ENCODE results near the gene FHIP2A. TPM values are rescaled to one million over a fixed set of nuclear protein-coding genes. Genes with fewer than 3 reads are reported as not detected.

Gene FHIP2A
- polyA plus RNA-seq, 1 donor (not counting 4 experiments of a cell fraction or from before 2014, with no cell fraction given), result 14.9 TPM

DNA sequence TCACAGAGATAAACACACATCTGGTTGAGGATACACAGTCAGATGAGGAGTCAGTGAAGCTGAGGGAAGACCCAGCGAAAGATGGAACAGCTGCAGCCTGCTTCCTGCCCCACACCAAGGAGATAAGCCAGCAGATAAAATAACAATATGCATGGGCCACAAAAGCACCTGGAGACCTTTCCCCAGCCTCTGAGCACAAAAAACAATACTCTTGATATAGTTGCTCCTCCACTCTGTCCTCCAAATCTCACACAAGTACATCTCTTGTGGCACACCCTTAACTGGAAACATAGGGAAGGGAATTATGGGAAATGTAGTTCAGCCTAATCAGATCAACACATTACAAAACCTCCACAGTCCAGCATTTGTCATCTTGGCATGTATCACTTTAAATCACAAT lies 9.7 kb upstream of the FHIP2A start:
- Histone ChIP-seq H3K36me3 (ENCODE audit: control insufficient read depth in 2 of 2, extremely low read depth in 1 of 2, insufficient read depth in 2 of 2, low read length in 2 of 2) (no peaks in the 10 kb centered on the region), H3K4me3 (ENCODE audit: control insufficient read depth in 2 of 3, extremely low read depth in 1 of 3, insufficient read depth in 2 of 3, low read depth in 1 of 3, low read length in 3 of 3) (no peak overlapping the region), H3K4me2 (ENCODE audit: control insufficient read depth, extremely low read depth, insufficient read depth, low read depth, low read length) (no peak overlapping the region), H3K27me3 (ENCODE audit: control insufficient read depth, extremely low read depth, insufficient read depth, low read length) (no peaks in the 10 kb centered on the region), H3K27ac (ENCODE audit: control insufficient read depth, insufficient read depth, low read length) (no peak overlapping the region), H3K9ac (ENCODE audit: control insufficient read depth, extremely low read depth, insufficient read depth, low read length) (no peak overlapping the region), H2AFZ (ENCODE audit: control insufficient read depth, low read length) (no peak overlapping the region), H3K4me1 (ENCODE audit: control insufficient read depth, extremely low read depth, insufficient read depth, low read length) (no peaks in the 10 kb centered on the region), H3K79me2 (ENCODE audit: control insufficient read depth, insufficient read depth, low read length) (no peaks in the 10 kb centered on the region), H3K9me3 (ENCODE audit: control insufficient read depth, low read depth, low read length) (no peaks in the 10 kb centered on the region), H4K20me1 (ENCODE audit: control insufficient read depth, extremely low read depth, insufficient read depth, low read length) (no peaks in the 10 kb centered on the region), H3K9me1 (ENCODE audit: control insufficient read depth, extremely low read depth, insufficient read depth, low read length) (no peaks in the 10 kb centered on the region)
- TF ChIP-seq EZH2 (IDR thresholded peaks at IDR 0.05; ENCODE audit: low read length), result no peak
- TF ChIP-seq, protein P1, sequence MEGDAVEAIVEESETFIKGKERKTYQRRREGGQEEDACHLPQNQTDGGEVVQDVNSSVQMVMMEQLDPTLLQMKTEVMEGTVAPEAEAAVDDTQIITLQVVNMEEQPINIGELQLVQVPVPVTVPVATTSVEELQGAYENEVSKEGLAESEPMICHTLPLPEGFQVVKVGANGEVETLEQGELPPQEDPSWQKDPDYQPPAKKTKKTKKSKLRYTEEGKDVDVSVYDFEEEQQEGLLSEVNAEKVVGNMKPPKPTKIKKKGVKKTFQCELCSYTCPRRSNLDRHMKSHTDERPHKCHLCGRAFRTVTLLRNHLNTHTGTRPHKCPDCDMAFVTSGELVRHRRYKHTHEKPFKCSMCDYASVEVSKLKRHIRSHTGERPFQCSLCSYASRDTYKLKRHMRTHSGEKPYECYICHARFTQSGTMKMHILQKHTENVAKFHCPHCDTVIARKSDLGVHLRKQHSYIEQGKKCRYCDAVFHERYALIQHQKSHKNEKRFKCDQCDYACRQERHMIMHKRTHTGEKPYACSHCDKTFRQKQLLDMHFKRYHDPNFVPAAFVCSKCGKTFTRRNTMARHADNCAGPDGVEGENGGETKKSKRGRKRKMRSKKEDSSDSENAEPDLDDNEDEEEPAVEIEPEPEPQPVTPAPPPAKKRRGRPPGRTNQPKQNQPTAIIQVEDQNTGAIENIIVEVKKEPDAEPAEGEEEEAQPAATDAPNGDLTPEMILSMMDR (optimal IDR thresholded peaks at IDR 0.05 in 1 of 3, IDR thresholded peaks at IDR 0.05 in 1 of 3, conservative IDR thresholded peaks at IDR 0.05 in 1 of 3; ENCODE audit: extremely low read depth in 1 of 3, insufficient read depth in 2 of 3, low read length in 3 of 3), result no peak
- dilution Hi-C loops (cut with MboI; ENCODE audit: extremely low pct_ligation_motif_present, low sequenced_read_pairs), result no loop called here
- no peak for DNase-seq (ENCODE audit: low read depth, low spot score)
- FAIRE-seq, result no peak

DNA sequence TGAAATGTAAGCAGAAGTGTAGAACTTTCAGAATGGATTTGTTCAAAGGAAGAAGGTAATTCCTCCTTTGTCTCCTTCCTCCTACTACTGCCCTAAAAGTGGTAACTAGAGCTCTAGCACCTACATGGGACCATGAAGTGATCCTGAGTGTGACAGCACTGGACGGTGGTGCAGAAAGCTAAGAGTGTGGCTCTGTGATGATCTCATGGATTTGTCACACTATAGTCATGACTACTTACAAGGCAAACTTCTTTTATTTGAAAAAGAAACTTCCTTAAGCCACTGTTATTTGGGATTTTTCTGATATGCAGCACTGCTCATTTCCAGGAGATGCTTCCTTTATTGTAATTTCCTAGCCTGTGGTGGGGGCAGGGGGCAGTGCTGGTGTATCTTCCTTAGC lies 5.8 kb upstream of the FHIP2A start:
- dilution Hi-C loops (cut with MboI; ENCODE audit: extremely low pct_ligation_motif_present, low sequenced_read_pairs), result no loop called here
- H3K79me2 ChIP-seq (ENCODE audit: control insufficient read depth, insufficient read depth, low read length), result no peaks in the 10 kb centered on the region
- no peak overlapping the region for H2AFZ ChIP-seq (ENCODE audit: control insufficient read depth, low read length)
- no peak overlapping the region for H3K27ac ChIP-seq (ENCODE audit: control insufficient read depth, insufficient read depth, low read length)
- H4K20me1 ChIP-seq (ENCODE audit: control insufficient read depth, extremely low read depth, insufficient read depth, low read length), result no peaks in the 10 kb centered on the region
- no peak overlapping the region for H3K9ac ChIP-seq (ENCODE audit: control insufficient read depth, extremely low read depth, insufficient read depth, low read length)
- H3K36me3 ChIP-seq (ENCODE audit: control insufficient read depth in 2 of 2, extremely low read depth in 1 of 2, insufficient read depth in 2 of 2, low read length in 2 of 2), result no peaks in the 10 kb centered on the region
- no peaks in the 10 kb centered on the region for H3K27me3 ChIP-seq (ENCODE audit: control insufficient read depth, extremely low read depth, insufficient read depth, low read length)
- H3K4me2 ChIP-seq (ENCODE audit: control insufficient read depth, extremely low read depth, insufficient read depth, low read depth, low read length), result no peak overlapping the region
- TF ChIP-seq EZH2 (IDR thresholded peaks at IDR 0.05; ENCODE audit: low read length), result no peak
- TF ChIP-seq, protein P1 (optimal IDR thresholded peaks at IDR 0.05 in 1 of 3, IDR thresholded peaks at IDR 0.05 in 1 of 3, conservative IDR thresholded peaks at IDR 0.05 in 1 of 3; ENCODE audit: extremely low read depth in 1 of 3, insufficient read depth in 2 of 3, low read length in 3 of 3), result no peak
- H3K9me1 ChIP-seq (ENCODE audit: control insufficient read depth, extremely low read depth, insufficient read depth, low read length), result no peaks in the 10 kb centered on the region
- H3K4me1 ChIP-seq (ENCODE audit: control insufficient read depth, extremely low read depth, insufficient read depth, low read length), result no peaks in the 10 kb centered on the region
- FAIRE-seq (no peak), DNase-seq (ENCODE audit: low read depth, low spot score) (no peak)
- no peaks in the 10 kb centered on the region for H3K9me3 ChIP-seq (ENCODE audit: control insufficient read depth, low read depth, low read length)
- H3K4me3 ChIP-seq (ENCODE audit: control insufficient read depth in 2 of 3, extremely low read depth in 1 of 3, insufficient read depth in 2 of 3, low read depth in 1 of 3, low read length in 3 of 3), result no peak overlapping the region
